NCI-H146 (cell line): ENCODE measurements around the gene SHMT2.

ENCODE experiments used
- DNase-seq: peaks from one replicate; lab custom pipeline; 2025; lab: John Stamatoyannopoulos, UW

Gene SHMT2

GRCh38 chr12:57240066-57240921 is 10.8 kb downstream of the SHMT2 start:
- DNase-seq, result peak; percentile 82

- DNase-seq, result peak; percentile 52
Measured at GRCh38 chr12:57240926-57241401, 11.5 kb downstream of the SHMT2 start.

GRCh38 chr12:57241402-57242310 is 12.1 kb downstream of the SHMT2 start:
- peak; percentile 28 for DNase-seq

GRCh38 chr12:57242329-57242690 is 12.8 kb downstream of the SHMT2 start:
- DNase-seq, result no peak

GRCh38 chr12:57242691-57243454 is 13.4 kb downstream of the SHMT2 start:
- DNase-seq, result peak; percentile 90

GRCh38 chr12:57243521-57244311 is 14.2 kb downstream of the SHMT2 start:
- DNase-seq, result peak; percentile 75

- no peak for DNase-seq
Measured at GRCh38 chr12:57244312-57244696, 14.8 kb downstream of the SHMT2 start.

- DNase-seq, result no peak
Measured at GRCh38 chr12:57247041-57247440, 17.5 kb downstream of the SHMT2 start.

- DNase-seq, result no peak
Measured at GRCh38 chr12:57248934-57249742, 19.6 kb downstream of the SHMT2 start.

GRCh38 chr12:57250541-57250940 is 21.0 kb downstream of the SHMT2 start:
- no peak for DNase-seq

- DNase-seq, result no peak
Measured at GRCh38 chr12:57250956-57251355, 21.4 kb downstream of the SHMT2 start, which contains the start of gene STAC3. STAC3 (minus strand) TSS chr12:57251187; CDS start chr12:57249636, 1,551 bp downstream.

- no peak for DNase-seq
Measured at GRCh38 chr12:57254506-57255280, 25.2 kb downstream of the SHMT2 start.

GRCh38 chr12:57255916-57256315 is 26.4 kb downstream of the SHMT2 start:
- no peak for DNase-seq

- no peak for DNase-seq
Measured at GRCh38 chr12:57258977-57259970, 29.8 kb downstream of the SHMT2 start.

- no peak for DNase-seq
Measured at GRCh38 chr12:57260366-57260765, 30.9 kb downstream of the SHMT2 start.

GRCh38 chr12:57261428-57261865 is 31.9 kb downstream of the SHMT2 start:
- DNase-seq, result peak; percentile 81

GRCh38 chr12:57262126-57262822 is 32.8 kb downstream of the SHMT2 start:
- DNase-seq, result no peak
